Left ventricle myocardium inferior (tissue), 1 donor: ENCODE measurements around the gene KCNG4. TPM values are rescaled to one million over a fixed set of nuclear protein-coding genes. Genes with fewer than 3 reads are reported as not detected.

ENCODE experiments used
- DNase-seq: peaks from one replicate; pipeline ENCODE4 v3.0.0-alpha.2; 2020
- H3K27ac ChIP-seq: fragments of 200-600 bp; replicated peaks from 2 replicates; pipeline ENCODE4 v1.8.0; 2021
- H3K27me3 ChIP-seq: fragments of 200-600 bp; 2 replicates; pipeline ENCODE4 v1.8.0; 2021; ENCODE audit warnings: low read depth
- H3K36me3 ChIP-seq: fragments of 200-600 bp; 2 replicates; pipeline ENCODE4 v1.8.0; 2021
- H3K4me1 ChIP-seq: fragments of 200-600 bp; 2 replicates; pipeline ENCODE4 v1.8.0; 2021
- H3K4me3 ChIP-seq: fragments of 200-600 bp; 2 replicates; pipeline ENCODE4 v1.8.0; 2021; ENCODE audit warnings: mild to moderate bottlenecking, moderate library complexity
- H3K9me3 ChIP-seq: fragments of 200-600 bp; replicated peaks from 2 replicates; pipeline ENCODE4 v1.8.0; 2021
- CTCF ChIP-seq: fragments of 200-600 bp; IDR thresholded peaks from 2 replicates; pipeline ENCODE4 v1.8.0; 2021; ENCODE audit warnings: antibody characterized with exemption, mild to moderate bottlenecking, borderline replicate concordance
- intact Hi-C: fragments of 100-400 bp; cut with micrococcal nuclease; formaldehyde crosslinking; loops from one replicate; pipeline ENCODE4 v1.11.0; 2022
- long read RNA-seq: library from polyadenylated mRNA; unstranded; transcript quantifications from one replicate; pipeline ENCODE4 v2.0.0, GENCODE V29; 2021
- total RNA-seq: library from RNA; stranded (reverse); fragmentation: NEBNext Ultra II Directional; extraction: Animal tissue kit (Norgen Biotek cat#: 25700); gene quantifications from one replicate; pipeline ENCODE4 v1.2.1, GENCODE V29; 2021
- donor health status: DM: no; HTN: yes; CAD: no; lungs with severe emphysema.

The KCNG4 gene
- total RNA-seq = not detected
- long read RNA-seq = 0 reads

GRCh38 chr16:84239909-84240308, at the start of gene KCNG4:
Gene KCNG4 (minus strand): TSS chr16:84240012. CDS start chr16:84237485, 2,527 bp downstream.
- intact Hi-C loops = no loop called here
- TF ChIP-seq CTCF = no peak
- H3K27me3 ChIP-seq = peaks cover 66% of the 10 kb centered on the region
- peaks cover 3% of the 10 kb centered on the region for H3K4me1 ChIP-seq
- H3K9me3 ChIP-seq = peaks cover 6% of the 10 kb centered on the region
- no peak within 1 kb of the TSS for H3K27ac ChIP-seq
- H3K36me3 ChIP-seq = no peaks in the 10 kb centered on the region
- no peak within 1 kb of the TSS for H3K4me3 ChIP-seq
- no peak for DNase-seq

- H3K4me1 ChIP-seq = peaks cover 37% of the 10 kb centered on the region
- DNase-seq = no peak
- intact Hi-C loops = no loop called here
- no peak overlapping the region for H3K27ac ChIP-seq
- H3K9me3 ChIP-seq = peaks cover 5% of the 10 kb centered on the region
- H3K27me3 ChIP-seq = peaks cover 5% of the 10 kb centered on the region
- TF ChIP-seq CTCF = no peak
- H3K4me3 ChIP-seq = no peak overlapping the region
- H3K36me3 ChIP-seq = no peaks in the 10 kb centered on the region
These were observed 49.1 kb upstream of the KCNG4 start for GRCh38 chr16:84288902-84289301.

- Histone ChIP-seq H3K27ac (peak overlapping the region; percentile 84), H3K36me3 (no peaks in the 10 kb centered on the region), H3K27me3 (no peaks in the 10 kb centered on the region), H3K4me3 (no peak overlapping the region), H3K4me1 (peaks cover 42% of the 10 kb centered on the region), H3K9me3 (peaks cover 5% of the 10 kb centered on the region)
- TF ChIP-seq CTCF = no peak
- peak; percentile 83 for DNase-seq
- intact Hi-C loops = no loop called here
These were observed 46.9 kb upstream of the KCNG4 start for GRCh38 chr16:84286578-84287240.

- Histone ChIP-seq H3K4me3 (no peak overlapping the region), H3K36me3 (no peaks in the 10 kb centered on the region), H3K4me1 (peaks cover 42% of the 10 kb centered on the region), H3K27ac (peak overlapping the region; percentile 79), H3K27me3 (no peaks in the 10 kb centered on the region), H3K9me3 (peaks cover 5% of the 10 kb centered on the region)
- TF ChIP-seq CTCF = no peak
- peak; percentile 69 for DNase-seq
- intact Hi-C loops = no loop called here
These were observed 44.4 kb upstream of the KCNG4 start for GRCh38 chr16:84284154-84284722.

GRCh38 chr16:84283314-84284153, 43.7 kb upstream of the KCNG4 start:
- intact Hi-C loops = no loop called here

More at GRCh38 chr16:84283314-84284153, 43.7 kb upstream of the KCNG4 start:
- no peaks in the 10 kb centered on the region for H3K27me3 ChIP-seq
- peaks cover 5% of the 10 kb centered on the region for H3K9me3 ChIP-seq
- no peak overlapping the region for H3K4me3 ChIP-seq
- peaks cover 42% of the 10 kb centered on the region for H3K4me1 ChIP-seq
- no peak for DNase-seq
- no peaks in the 10 kb centered on the region for H3K36me3 ChIP-seq
- peak overlapping the region; percentile 79 for H3K27ac ChIP-seq
- TF ChIP-seq CTCF = no peak
